Esophagus muscularis mucosa (tissue), 4 donors: Measurements from ENCODE around the gene PTPN1. TPM values are rescaled to one million over a fixed set of nuclear protein-coding genes. Genes with fewer than 3 reads are reported as not detected.
A peak's percentile ranks its signal among the peaks of the same experiment; 100 is the strongest.

ENCODE experiments used
- DNase-seq: peaks from one replicate; pipeline ENCODE4 v3.0.0-alpha.2; 2017; ENCODE audit errors: extremely low spot score
- H3K27ac ChIP-seq, 4 donors: fragments of 200-600 bp; sonication (generic); replicated peaks in 1 of 4; 1 replicate in 3 of 4; 2 replicates in 1 of 4; pipeline ENCODE4 v1.5.1; 2016 to 2019; ENCODE audit warnings: mild to moderate bottlenecking in 1 of 4
- H3K27me3 ChIP-seq, 4 donors: fragments of 200-600 bp; sonication (generic); one replicate each; pipeline versions ENCODE4 v1.5.1 to v1.6.0; 2016 to 2019
- H3K36me3 ChIP-seq, 4 donors: fragments of 200-600 bp; sonication (generic); one replicate each; pipeline ENCODE4 v1.5.1; 2016 to 2019
- H3K4me1 ChIP-seq, 4 donors: fragments of 200-600 bp; sonication (generic); one replicate each; pipeline ENCODE4 v1.5.1; 2016 to 2019
- H3K4me3 ChIP-seq, 4 donors: fragments of 200-600 bp; sonication (generic); 1 replicate in 2 of 4; 2 replicates in 2 of 4; pipeline ENCODE4 v1.5.1; 2016 to 2019; ENCODE audit warnings: mild to moderate bottlenecking in 4 of 4, moderate library complexity in 1 of 4
- H3K9me3 ChIP-seq, 4 donors: fragments of 200-600 bp; sonication (generic); 1 replicate in 3 of 4; 2 replicates in 1 of 4; pipeline ENCODE4 v1.5.1; 2016 to 2019
- CTCF ChIP-seq, 3 experiments: fragments of 200-600 bp in 2 of 3; fragments of 450-650 bp in 1 of 3; sonication (generic) in 2 of 3; IDR thresholded peaks; one replicate each; pipeline ENCODE4 v1.5.1; 2017 to 2019; ENCODE audit warnings: antibody characterized with exemption in 3 of 3, mild to moderate bottlenecking in 2 of 3, moderate library complexity in 1 of 3
- EP300 ChIP-seq: sonication (generic); formaldehyde crosslinking; IDR thresholded peaks from one replicate; pipeline ENCODE4 v1.6.1; 2017; ENCODE audit warnings: antibody characterized with exemption
- POLR2A ChIP-seq: fragments of 450-650 bp; IDR thresholded peaks from one replicate; pipeline ENCODE4 v1.6.1; 2017; ENCODE audit warnings: antibody characterized with exemption, moderate library complexity, mild to moderate bottlenecking, low read depth
- POLR2AphosphoS5 ChIP-seq, 2 donors: sonication (generic); formaldehyde crosslinking; IDR thresholded peaks; one replicate each; pipeline ENCODE4 v1.6.1; 2017; ENCODE audit warnings: antibody characterized with exemption in 2 of 2
- WGBS: methylation state at CpG from one replicate; pipeline ENCODE4 v1.1.5; 2018; 5-methylcytosine and 5-hydroxymethylcytosine counted together
- intact Hi-C: fragments of 100-400 bp; cut with DNase I; formaldehyde crosslinking; loops from one replicate; pipeline ENCODE4 v1.15.1; 2023
- total RNA-seq, 4 donors: library from RNA; depleted of rRNA; stranded (reverse); fragments of >200 nt; gene quantifications; one replicate each; pipeline versions ENCODE4 v1.1.0 to v1.2.1, GENCODE V29; 2016

PTPN1 gene
- total RNA-seq = 10 to 100 TPM; 21.2 to 49.0 (median 41.0) TPM

DNA sequence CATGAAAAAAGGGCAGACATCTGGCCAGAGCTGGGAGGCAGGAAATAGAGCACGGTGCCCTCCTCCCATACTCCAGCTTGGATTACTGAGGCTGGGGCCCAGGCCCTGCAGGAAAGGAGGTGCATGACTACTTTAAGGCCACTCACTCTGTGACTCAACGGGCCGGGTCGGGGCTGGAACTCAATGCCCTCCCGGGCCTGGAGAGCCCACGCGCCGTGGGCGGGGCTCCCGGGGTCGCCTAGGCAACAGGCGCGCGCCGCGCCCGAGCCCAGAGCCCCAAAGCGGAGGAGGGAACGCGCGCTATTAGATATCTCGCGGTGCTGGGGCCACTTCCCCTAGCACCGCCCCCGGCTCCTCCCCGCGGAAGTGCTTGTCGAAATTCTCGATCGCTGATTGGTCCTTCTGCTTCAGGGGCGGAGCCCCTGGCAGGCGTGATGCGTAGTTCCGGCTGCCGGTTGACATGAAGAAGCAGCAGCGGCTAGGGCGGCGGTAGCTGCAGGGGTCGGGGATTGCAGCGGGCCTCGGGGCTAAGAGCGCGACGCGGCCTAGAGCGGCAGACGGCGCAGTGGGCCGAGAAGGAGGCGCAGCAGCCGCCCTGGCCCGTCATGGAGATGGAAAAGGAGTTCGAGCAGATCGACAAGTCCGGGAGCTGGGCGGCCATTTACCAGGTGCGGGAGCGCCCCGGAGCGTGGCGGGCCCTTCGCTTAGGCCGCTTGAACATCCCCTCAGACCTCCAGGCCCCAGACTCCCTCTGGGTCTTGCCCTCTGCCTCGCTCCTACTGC, at the start of gene PTPN1:
PTPN1 (plus strand) TSS at position 461 of the 783 bp plus-strand sequence; CDS start at position 606, 145 bp downstream.
- peak in 1 of 3 experiments; percentile 11 for TF ChIP-seq CTCF (IDR thresholded peaks at IDR 0.05)
- TF ChIP-seq POLR2A = peak; percentile 97
- no peak for TF ChIP-seq EP300
- TF ChIP-seq POLR2AphosphoS5 (IDR thresholded peaks at IDR 0.05) = peak; percentile 100
- under 1% methylated on average over 51 of the region's 64 CpGs for WGBS
- no peaks in the 10 kb centered on the region for H3K27me3 ChIP-seq
- DNase-seq = peak; percentile 100
- peak within 1 kb of the TSS; percentile 72 to 94 (median 82) for H3K4me3 ChIP-seq
- intact Hi-C loops = loop anchor here (2.0 kb wide), 1 partner anchor 65 kb away; no protein-coding TSS in a partner anchor
- H3K36me3 ChIP-seq = no peaks in the 10 kb centered on the region
- peak within 1 kb of the TSS; percentile 82 to 90 (median 87) for H3K27ac ChIP-seq
- no peaks in the 10 kb centered on the region for H3K9me3 ChIP-seq
- peaks cover 29 to 53% (median 50%) of the 10 kb centered on the region in 4 donors for H3K4me1 ChIP-seq

- peak overlapping the region in 3 of 4 donors; percentile 39 to 50 (median 39) for H3K27ac ChIP-seq
- DNase-seq = peak; percentile 98
- WGBS = 22% methylated on average over 4 of the region's 13 CpGs
- TF ChIP-seq EP300 = no peak
- TF ChIP-seq CTCF (IDR thresholded peaks at IDR 0.05) = peak; percentile 94 to 99 (median 95)
- no peak for TF ChIP-seq POLR2A
- peak; percentile 70 to 78 for TF ChIP-seq POLR2AphosphoS5 (IDR thresholded peaks at IDR 0.05)
- peaks cover 13 to 42% (median 32%) of the 10 kb centered on the region in 4 donors for H3K4me1 ChIP-seq
- H3K4me3 ChIP-seq = no peak overlapping the region
- H3K9me3 ChIP-seq = no peaks in the 10 kb centered on the region
- intact Hi-C loops = no loop called here
- H3K27me3 ChIP-seq = no peaks in the 10 kb centered on the region
- no peaks in the 10 kb centered on the region for H3K36me3 ChIP-seq
Measured at GRCh38 chr20:50460608-50461267, 49.4 kb upstream of the PTPN1 start.

DNA sequence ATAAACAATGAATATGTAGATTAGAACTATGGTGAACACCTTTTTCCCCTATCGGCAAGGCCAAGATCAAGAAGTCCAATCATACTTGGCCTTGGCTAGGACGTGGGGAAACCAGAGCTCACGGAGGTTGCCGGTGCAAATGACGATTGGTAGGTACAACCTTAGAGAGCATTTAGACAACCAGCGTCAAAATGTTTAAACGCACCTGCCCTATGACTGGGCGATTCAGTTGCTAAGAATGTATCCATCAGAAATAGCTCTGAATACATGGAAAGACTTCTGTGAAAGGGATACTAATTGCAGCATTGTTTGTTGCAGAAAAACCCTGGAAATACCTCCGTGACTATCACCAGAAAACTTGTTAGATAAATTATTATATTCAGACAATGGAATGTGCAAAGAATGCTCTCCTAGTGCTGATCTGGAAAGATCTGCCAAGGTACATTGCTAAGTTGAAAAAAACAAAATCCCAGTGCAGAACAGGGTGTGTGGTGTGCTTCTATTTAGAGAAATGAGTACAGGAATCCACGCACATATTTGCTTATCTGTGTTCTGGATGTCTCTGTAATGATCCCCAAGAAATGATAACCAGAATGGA, 48.0 kb upstream of the PTPN1 start:
- Histone ChIP-seq H3K27ac (peak overlapping the region; percentile 30 to 56 (median 50)), H3K9me3 (no peaks in the 10 kb centered on the region), H3K27me3 (no peaks in the 10 kb centered on the region), H3K4me1 (peaks cover 13 to 42% (median 32%) of the 10 kb centered on the region in 4 donors), H3K4me3 (no peak overlapping the region), H3K36me3 (no peaks in the 10 kb centered on the region)
- DNase-seq = no peak
- TF ChIP-seq CTCF (IDR thresholded peaks at IDR 0.05) = no peak
- peak in 1 of 2 donors; percentile 44 for TF ChIP-seq POLR2AphosphoS5 (IDR thresholded peaks at IDR 0.05)
- TF ChIP-seq POLR2A = no peak
- intact Hi-C loops = loop anchor here (2.0 kb wide), 1 partner anchor 275 kb away; no protein-coding TSS in a partner anchor
- WGBS = 71% methylated on average over 10 of the region's 10 CpGs

- Histone ChIP-seq H3K4me1 (peaks cover 13 to 42% (median 32%) of the 10 kb centered on the region in 4 donors), H3K36me3 (no peaks in the 10 kb centered on the region), H3K4me3 (peak overlapping the region in 2 of 4 donors; percentile 18 to 42), H3K9me3 (no peaks in the 10 kb centered on the region), H3K27me3 (no peaks in the 10 kb centered on the region), H3K27ac (no peak overlapping the region)
- peak; percentile 78 to 88 (median 88) for TF ChIP-seq CTCF (IDR thresholded peaks at IDR 0.05)
- no peak for TF ChIP-seq EP300
- TF ChIP-seq POLR2A = no peak
- DNase-seq = no peak
- intact Hi-C loops = no loop called here
- 16% methylated on average over 17 of the region's 21 CpGs for WGBS
Measured at GRCh38 chr20:50464026-50464724, 46.0 kb upstream of the PTPN1 start.
